GM18507 (cell line): ENCODE data around the gene ATP13A1.

Experiments
- DNase-seq: peaks from one replicate; pipeline ENCODE4 v3.0.0; 2011; ENCODE audit warnings: low read depth; ENCODE audit not compliant: insufficient read length; ENCODE audit errors: extremely low spot score
- FAIRE-seq: peaks from 2 replicates; lab custom pipeline; 2011; peaks lifted over from hg19 to GRCh38; lab: Jason Lieb, UNC

Gene ATP13A1

GRCh38 chr19:19649155-19649554 is 14.3 kb downstream of the ATP13A1 start:
- no peak for FAIRE-seq
- no peak for DNase-seq

- FAIRE-seq = no peak
- no peak for DNase-seq
Measured at GRCh38 chr19:19647037-19647835, 16.2 kb downstream of the ATP13A1 start.

GRCh38 chr19:19645233-19645870 is 18.1 kb downstream of the ATP13A1 start:
- FAIRE-seq (no peak), DNase-seq (no peak)

- no peak for DNase-seq
Measured at GRCh38 chr19:19644054-19644388, 19.5 kb downstream of the ATP13A1 start.

GRCh38 chr19:19643158-19644053 is 20.1 kb downstream of the ATP13A1 start, which contains the start of gene GMIP:
Gene GMIP (minus strand): TSS chr19:19643657. CDS start chr19:19643529, 128 bp downstream.
- FAIRE-seq = peak; percentile 80
- DNase-seq = peak; percentile 90

More at GRCh38 chr19:19644054-19644388, 19.5 kb downstream of the ATP13A1 start:
- no peak for FAIRE-seq

GRCh38 chr19:19642506-19643157 is 20.8 kb downstream of the ATP13A1 start:
- DNase-seq (peak; percentile 45), FAIRE-seq (peak; percentile 86)

GRCh38 chr19:19637523-19638251 is 25.8 kb downstream of the ATP13A1 start:
- no peak for DNase-seq
- no peak for FAIRE-seq

- FAIRE-seq (no peak), DNase-seq (no peak)
Measured at GRCh38 chr19:19637186-19637522, 26.3 kb downstream of the ATP13A1 start.

- FAIRE-seq = no peak
Measured at GRCh38 chr19:19636573-19637185, 26.8 kb downstream of the ATP13A1 start.

GRCh38 chr19:19635313-19635702 is 28.2 kb downstream of the ATP13A1 start:
- DNase-seq (no peak), FAIRE-seq (no peak)

More at GRCh38 chr19:19636573-19637185, 26.8 kb downstream of the ATP13A1 start:
- no peak for DNase-seq

- DNase-seq = no peak
- FAIRE-seq = no peak
Measured at GRCh38 chr19:19634516-19635312, 28.8 kb downstream of the ATP13A1 start.

GRCh38 chr19:19633711-19634515 is 29.6 kb downstream of the ATP13A1 start:
- DNase-seq = no peak
- no peak for FAIRE-seq

GRCh38 chr19:19632661-19633060 is 30.8 kb downstream of the ATP13A1 start:
- FAIRE-seq (no peak), DNase-seq (no peak)

- FAIRE-seq (no peak), DNase-seq (no peak)
Measured at GRCh38 chr19:19631346-19631745, 32.1 kb downstream of the ATP13A1 start.

GRCh38 chr19:19630426-19630825 is 33.0 kb downstream of the ATP13A1 start:
- FAIRE-seq (no peak), DNase-seq (no peak)

- DNase-seq (no peak), FAIRE-seq (no peak)
Measured at GRCh38 chr19:19630062-19630414, 33.4 kb downstream of the ATP13A1 start.

- FAIRE-seq (no peak), DNase-seq (peak; percentile 15)
Measured at GRCh38 chr19:19628501-19629134, 34.9 kb downstream of the ATP13A1 start.
